Stimulated activated CD8-positive, alpha-beta memory T cell treated with anti-CD3 and anti-CD28 coated beads, Interleukin-15, amount 100 ng/mL, for 4 hours (primary cell): ENCODE measurements around the gene THSD1.
"Not testable (repeated sequence)": the region's sequence is repeated elsewhere in the genome, so short reads cannot be mapped to it uniquely, and the experiment has no call there.

Experiments
- DNase-seq, 2 donors: peaks; one replicate each; pipeline ENCODE4 v3.0.0-alpha.2; 2020; ENCODE audit warnings: low read depth in 2 of 2

The THSD1 gene

GRCh38 chr13:52408071-52408658 lies 2.2 kb upstream of the THSD1 start:
- DNase-seq, result not testable (repeated sequence)

- not testable (repeated sequence) for DNase-seq
These were observed 1.5 kb upstream of the THSD1 start for GRCh38 chr13:52407436-52407835.

- DNase-seq, result no peak
These were observed 657 bp upstream of the THSD1 start for GRCh38 chr13:52406629-52407028.

- DNase-seq, result no peak
These were observed 604 bp downstream of the THSD1 start for GRCh38 chr13:52405369-52405766.

- no peak for DNase-seq
These were observed 6.3 kb downstream of the THSD1 start for GRCh38 chr13:52399708-52400107.

- no peak for DNase-seq
These were observed 6.9 kb downstream of the THSD1 start for GRCh38 chr13:52399046-52399445.

- DNase-seq, result no peak
These were observed 10.3 kb downstream of the THSD1 start for GRCh38 chr13:52395704-52396103.

GRCh38 chr13:52394586-52394985 lies 11.4 kb downstream of the THSD1 start:
- no peak for DNase-seq

- no peak for DNase-seq
These were observed 12.2 kb downstream of the THSD1 start for GRCh38 chr13:52393572-52394357.

GRCh38 chr13:52387721-52388120 lies 18.3 kb downstream of the THSD1 start:
- no peak for DNase-seq

GRCh38 chr13:52385870-52386269 lies 20.1 kb downstream of the THSD1 start:
- no peak for DNase-seq

- DNase-seq, result no peak
These were observed 22.6 kb downstream of the THSD1 start for GRCh38 chr13:52383366-52383765.

- DNase-seq, result no peak
These were observed 27.7 kb downstream of the THSD1 start for GRCh38 chr13:52378312-52378711.

- DNase-seq, result no peak
These were observed 28.1 kb downstream of the THSD1 start for GRCh38 chr13:52377898-52378297.

GRCh38 chr13:52374873-52375411 lies 31.0 kb downstream of the THSD1 start:
- DNase-seq, result no peak

GRCh38 chr13:52374389-52374788 lies 31.6 kb downstream of the THSD1 start:
- DNase-seq, result no peak

- DNase-seq, result not testable (repeated sequence)
These were observed 32.7 kb downstream of the THSD1 start for GRCh38 chr13:52373277-52373676.

- DNase-seq, result no peak
These were observed 34.2 kb downstream of the THSD1 start for GRCh38 chr13:52371736-52372247.

GRCh38 chr13:52366291-52366690 lies 39.7 kb downstream of the THSD1 start:
- DNase-seq, result no peak

- DNase-seq, result not testable (repeated sequence)
These were observed 43.6 kb downstream of the THSD1 start for GRCh38 chr13:52362169-52362887.

- DNase-seq, result no peak
These were observed 44.7 kb downstream of the THSD1 start for GRCh38 chr13:52361225-52361624.

GRCh38 chr13:52359534-52359933 lies 46.4 kb downstream of the THSD1 start:
- no peak for DNase-seq
